Stimulated activated CD4-positive, alpha-beta T cell treated with anti-CD3 and anti-CD28 coated beads, Interleukin-2, amount 100 ng/mL, for 48 hours (primary cell): Measurements from ENCODE around the gene GPR137.
"Not testable (repeated sequence)": the region's sequence is repeated elsewhere in the genome, so short reads cannot be mapped to it uniquely, and the experiment has no call there.

Experiments
- DNase-seq, 2 donors: peaks; one replicate each; pipeline ENCODE4 v3.0.0-alpha.2; 2020

Gene GPR137

DNA sequence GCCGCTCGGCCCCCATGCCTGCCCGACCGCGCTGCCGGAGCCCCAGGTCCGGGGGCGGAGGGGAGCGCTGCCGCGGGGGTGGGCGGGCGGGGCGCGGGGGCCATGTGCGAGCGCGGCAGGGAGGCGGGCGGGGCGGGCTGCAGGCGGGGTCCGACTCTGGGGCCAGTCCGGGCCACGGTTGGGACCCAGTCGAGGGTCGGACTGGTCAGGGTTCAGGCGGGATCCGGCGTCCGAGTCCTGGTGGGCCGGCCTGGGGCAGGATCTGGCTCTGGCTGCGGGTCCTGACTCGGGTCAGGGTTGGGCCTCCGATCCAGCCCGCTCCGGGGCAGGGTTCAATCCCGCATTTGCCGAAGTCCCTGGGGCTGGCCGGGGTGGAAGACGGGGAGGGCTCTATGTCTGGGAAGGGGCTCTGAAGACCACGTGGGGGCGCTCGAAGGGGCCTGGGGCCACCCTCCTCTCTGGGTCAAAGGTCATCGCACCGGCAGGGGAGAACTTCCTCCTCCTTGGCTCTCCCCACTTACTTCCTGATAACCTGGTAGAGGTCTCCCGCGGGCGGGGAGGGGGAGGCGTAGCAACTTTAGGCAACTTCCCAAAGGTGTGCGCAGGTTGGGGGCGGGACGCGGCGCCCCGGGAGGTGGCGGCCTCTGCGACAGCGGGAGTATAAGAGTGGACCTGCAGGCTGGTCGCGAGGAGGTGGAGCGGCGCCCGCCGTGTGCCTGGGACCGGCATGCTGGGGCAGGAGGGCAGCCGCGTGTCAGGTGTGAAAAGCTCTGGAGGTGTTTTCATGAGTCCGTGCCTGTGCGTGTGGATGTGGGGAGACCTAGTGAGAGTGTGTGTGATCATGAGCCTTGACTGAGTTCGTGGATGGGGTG lies 20.3 kb downstream of the GPR137 start:
- peak; percentile 56 to 60 for DNase-seq

DNA sequence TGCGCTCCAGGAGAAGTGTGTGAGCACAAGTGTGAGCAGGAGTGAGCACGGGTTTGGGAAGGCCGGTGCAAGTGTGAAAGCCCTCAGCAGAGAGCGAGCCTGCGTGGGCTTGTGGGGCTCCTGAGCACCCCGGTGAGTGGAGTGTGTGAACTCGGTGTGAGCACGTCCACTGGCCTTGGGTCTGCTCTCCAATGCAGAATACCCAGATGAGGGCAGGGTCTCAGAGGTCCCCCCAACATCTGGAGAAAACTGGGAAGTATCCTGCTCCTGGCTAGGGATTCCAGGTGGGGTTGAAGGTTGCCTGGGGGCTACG lies 20.9 kb downstream of the GPR137 start:
- no peak for DNase-seq

DNA sequence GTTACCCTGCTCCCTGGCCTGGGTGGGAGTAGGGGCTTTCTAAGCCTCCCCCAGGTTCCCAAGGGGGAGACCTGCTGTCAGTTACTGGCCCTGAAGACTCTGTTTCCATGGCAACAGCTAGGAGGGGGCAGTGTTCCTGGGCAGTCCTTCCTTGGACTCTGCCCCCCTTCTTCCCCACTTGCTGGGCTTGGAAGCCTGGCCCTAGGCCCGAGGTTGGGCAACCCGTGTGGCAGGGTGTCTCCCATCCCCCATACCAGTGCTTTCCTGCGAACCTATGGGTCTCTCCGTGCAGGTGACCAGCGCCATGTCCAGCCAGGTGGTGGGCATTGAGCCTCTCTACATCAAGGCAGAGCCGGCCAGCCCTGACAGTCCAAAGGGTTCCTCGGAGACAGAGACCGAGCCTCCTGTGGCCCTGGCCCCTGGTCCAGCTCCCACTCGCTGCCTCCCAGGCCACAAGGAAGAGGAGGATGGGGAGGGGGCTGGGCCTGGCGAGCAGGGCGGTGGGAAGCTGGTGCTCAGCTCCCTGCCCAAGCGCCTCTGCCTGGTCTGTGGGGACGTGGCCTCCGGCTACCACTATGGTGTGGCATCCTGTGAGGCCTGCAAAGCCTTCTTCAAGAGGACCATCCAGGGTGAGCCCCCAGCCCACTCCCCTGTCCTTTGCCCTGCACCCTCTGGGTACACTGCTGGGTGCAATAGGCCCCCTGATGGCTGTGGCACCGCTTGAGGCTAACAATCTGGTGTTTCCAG lies 21.4 kb downstream of the GPR137 start:
- DNase-seq: no peak

- DNase-seq: not testable (repeated sequence)
These were observed 22.1 kb downstream of the GPR137 start for GRCh38 chr11:64307795-64308194.

- DNase-seq: no peak
These were observed 27.3 kb downstream of the GPR137 start for GRCh38 chr11:64312947-64313346.

DNA sequence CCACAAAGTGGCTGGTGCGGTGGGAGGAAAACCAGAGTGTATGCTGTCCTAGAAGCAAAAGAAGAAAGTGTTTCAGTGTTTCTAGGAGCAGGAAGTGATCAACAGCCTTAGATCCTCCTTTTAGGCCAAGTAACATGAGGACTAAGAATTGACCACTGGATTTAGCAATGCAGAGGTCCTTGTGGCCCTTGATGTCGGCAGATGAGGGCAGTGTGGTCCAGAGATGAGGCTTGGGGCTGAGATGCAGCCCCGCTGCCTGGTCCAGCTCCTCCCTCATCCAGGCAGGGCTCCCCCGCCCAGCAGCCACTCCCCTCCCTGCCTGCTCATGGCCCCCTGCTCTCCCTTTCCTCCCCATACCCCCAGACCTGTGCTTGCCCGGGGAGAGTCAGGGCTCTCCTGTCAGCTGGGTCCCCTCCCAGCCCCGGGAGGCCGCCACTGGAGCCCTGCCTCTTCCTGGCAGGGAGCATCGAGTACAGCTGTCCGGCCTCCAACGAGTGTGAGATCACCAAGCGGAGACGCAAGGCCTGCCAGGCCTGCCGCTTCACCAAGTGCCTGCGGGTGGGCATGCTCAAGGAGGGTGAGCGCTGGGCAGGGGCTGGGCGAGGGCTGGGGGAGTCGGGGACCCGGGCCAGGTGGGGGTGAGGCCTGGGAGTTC lies 28.0 kb downstream of the GPR137 start:
- DNase-seq: no peak

GRCh38 chr11:64314146-64314804 lies 28.6 kb downstream of the GPR137 start:
- DNase-seq: no peak

GRCh38 chr11:64314805-64315561 lies 29.3 kb downstream of the GPR137 start:
- no peak for DNase-seq

GRCh38 chr11:64315667-64316526 lies 30.2 kb downstream of the GPR137 start:
- DNase-seq: not testable (repeated sequence)

GRCh38 chr11:64316672-64317324 lies 31.1 kb downstream of the GPR137 start:
- no peak for DNase-seq

GRCh38 chr11:64317325-64317960 lies 31.8 kb downstream of the GPR137 start, which contains the start of gene TRMT112:
Gene TRMT112 (minus strand): TSS chr11:64317559. CDS start chr11:64317526, 33 bp downstream.
- DNase-seq: peak; percentile 88 to 96

DNA sequence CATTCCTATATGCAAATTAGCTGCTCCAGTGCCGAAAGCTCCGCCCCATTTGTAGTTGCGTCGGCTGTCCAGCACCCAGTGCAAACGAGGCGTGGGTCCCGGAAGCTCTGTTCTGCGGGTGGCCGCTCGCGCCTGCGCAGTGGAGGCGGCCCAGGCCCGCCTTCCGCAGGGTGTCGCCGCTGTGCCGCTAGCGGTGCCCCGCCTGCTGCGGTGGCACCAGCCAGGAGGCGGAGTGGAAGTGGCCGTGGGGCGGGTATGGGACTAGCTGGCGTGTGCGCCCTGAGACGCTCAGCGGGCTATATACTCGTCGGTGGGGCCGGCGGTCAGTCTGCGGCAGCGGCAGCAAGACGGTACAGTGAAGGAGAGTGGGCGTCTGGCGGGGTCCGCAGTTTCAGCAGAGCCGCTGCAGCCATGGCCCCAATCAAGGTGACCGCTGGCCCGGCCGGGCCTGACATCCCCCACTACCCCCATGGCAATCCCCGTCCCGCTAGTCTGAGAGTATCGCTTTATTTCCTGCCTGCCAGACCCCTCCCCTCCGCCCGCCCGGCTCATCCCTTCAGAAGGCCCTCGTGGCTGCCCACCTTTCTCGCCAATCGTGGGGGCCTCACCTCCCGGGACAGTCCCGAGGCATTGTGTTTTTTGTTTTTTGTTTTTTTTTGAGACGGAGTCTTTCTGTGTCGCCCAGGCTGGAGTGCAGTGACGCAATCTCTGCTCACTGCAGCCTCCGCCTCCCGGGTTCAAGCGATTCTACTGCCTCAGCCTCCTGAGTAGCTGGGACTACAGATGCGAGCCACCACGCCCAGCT lies 32.5 kb downstream of the GPR137 start, which contains the start of gene PRDX5:
TSS of gene PRDX5 (plus strand) at position 161 of the 805 bp plus-strand sequence. CDS start at position 256, 95 bp downstream.
- peak; percentile 87 to 90 for DNase-seq

DNA sequence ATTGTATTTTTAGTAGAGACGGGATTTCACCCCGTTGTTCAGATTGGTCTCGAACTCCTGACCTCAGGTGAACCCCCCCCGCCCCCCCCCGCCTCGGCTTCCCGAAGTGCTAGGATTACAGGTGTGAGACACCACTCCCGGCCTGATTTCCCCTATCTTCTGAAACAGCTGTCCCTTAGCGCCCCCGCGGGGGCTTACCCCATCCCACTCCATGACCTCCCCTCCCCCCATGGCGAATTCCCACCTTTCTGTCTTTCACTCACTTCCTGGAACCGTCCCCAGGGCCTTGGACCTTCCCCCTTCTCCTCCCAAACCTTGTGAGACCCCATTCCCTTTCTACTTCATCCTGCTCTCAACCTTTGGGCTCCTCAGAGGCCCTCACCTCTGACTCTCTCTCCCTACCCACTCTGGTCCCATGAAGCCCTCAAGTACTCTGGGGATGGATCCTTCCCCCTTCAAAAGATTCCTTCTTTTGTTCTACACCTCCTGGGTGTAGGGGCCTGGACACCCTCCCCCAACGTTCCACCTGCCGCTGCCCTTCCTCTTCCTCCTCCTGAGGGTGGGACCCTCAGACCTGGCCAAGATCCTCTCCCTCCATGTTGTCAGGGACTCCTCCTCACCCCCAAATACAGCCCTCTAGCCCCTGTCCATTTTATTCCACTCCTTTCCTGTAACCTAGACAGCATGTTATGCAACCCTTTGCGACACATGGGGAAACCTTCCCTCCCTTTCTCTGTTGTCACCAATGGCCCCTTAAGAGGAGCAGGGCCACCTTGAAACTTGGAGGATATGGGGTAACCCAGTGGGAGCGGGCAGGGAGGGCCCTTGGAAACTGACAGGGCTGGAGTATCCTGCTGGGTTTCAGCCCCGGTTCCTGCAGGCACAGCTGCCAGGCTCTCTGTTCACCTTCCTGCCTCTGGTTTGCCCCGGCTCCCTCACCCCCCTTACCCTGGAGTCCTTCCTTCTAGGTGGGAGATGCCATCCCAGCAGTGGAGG lies 33.4 kb downstream of the GPR137 start:
- DNase-seq: no peak

DNA sequence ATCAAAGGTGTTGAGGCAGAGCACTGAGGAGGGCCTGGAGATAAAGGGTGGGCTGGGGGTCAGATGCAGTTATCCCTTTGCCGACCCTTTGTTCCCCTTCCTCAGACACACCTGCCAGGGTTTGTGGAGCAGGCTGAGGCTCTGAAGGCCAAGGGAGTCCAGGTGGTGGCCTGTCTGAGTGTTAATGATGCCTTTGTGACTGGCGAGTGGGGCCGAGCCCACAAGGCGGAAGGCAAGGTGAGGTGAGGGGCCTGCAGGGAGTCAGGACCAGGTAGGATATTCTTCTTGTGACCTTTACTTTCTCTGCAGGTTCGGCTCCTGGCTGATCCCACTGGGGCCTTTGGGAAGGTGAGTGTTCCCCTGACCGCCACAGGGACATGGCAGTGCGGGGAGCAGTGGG lies 34.9 kb downstream of the GPR137 start:
- no peak for DNase-seq

DNA sequence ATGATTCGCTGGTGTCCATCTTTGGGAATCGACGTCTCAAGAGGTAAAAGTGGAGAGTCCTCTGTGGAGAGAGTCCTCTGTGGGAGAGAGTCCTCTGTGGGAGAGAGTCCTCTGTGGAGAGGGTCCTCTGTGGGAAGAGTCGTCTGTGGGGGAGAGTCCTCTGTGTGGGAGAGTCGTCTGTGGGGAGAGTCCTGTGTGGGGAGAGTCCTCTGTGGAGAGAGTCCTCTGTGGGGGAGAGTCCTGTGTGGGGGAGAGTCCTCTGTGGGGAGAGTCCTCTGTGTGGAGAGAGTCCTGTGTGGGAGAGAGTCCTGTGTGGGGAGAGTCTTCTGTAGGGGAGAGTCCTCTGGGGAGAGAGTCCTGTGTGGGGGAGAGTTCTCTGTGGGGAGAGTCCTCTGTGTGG lies 35.4 kb downstream of the GPR137 start:
- DNase-seq: no peak

GRCh38 chr11:64321533-64321932 lies 35.9 kb downstream of the GPR137 start:
- no peak for DNase-seq

DNA sequence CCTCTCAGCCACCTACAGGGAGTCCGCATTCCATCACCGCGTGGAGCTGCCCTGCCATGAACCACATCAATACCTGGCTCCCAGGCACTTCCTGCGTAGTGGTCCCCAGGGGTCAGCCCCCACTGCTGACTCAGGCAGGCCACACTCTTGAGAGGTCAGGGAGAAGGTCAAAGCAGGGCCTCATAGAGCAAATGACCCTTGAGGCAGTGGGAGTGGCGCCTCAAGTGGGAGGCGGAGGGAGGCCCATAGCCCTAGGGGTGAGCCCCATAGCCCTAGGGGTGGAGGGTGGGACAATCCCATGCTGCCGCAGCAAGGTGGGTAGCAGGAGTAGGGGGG lies 37.2 kb downstream of the GPR137 start:
- DNase-seq: no peak

DNA sequence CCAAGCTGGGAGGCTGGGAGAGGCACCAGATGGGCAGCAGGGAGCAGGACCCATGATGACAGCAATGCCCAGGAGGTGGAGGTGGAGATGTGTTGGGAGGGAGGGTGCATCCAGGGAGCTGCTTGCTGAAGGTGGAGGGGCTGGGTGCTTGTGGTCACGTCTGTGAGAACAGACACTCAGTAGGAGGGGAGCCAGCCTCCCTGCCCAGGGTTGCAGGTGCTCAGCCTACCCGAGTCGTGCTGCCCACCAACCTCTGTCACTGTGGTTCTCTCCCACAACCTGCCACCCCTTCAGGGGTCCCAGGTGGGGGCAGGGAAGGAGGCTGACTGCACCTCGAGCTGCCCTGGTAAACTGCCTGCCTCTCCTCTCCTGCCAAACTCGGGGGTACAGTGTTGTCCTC lies 37.7 kb downstream of the GPR137 start:
- no peak for DNase-seq
